ENCODE measurements around the gene SELENOM.

DNA sequence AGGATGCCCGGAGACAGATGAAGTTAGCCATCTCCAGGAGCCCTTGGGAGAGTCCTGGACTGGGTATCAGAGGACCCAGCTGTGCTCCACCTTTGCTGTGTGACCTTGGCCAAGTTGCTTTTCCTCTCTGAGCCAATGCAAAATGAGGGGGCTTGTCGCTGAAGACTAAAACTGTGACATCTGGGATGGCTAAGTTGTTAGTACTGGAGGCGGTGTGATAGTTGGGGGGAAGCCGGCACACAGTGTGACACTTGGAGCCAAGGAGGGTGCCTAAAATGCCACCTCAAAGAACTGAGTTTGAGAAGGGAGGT, 15.9 kb upstream of the SELENOM start:
- no peak for TF ChIP-seq EZH2phosphoT487 (IDR thresholded peaks at IDR 0.05; ENCODE audit: borderline replicate concordance, low read length)
- TF ChIP-seq, protein P1, sequence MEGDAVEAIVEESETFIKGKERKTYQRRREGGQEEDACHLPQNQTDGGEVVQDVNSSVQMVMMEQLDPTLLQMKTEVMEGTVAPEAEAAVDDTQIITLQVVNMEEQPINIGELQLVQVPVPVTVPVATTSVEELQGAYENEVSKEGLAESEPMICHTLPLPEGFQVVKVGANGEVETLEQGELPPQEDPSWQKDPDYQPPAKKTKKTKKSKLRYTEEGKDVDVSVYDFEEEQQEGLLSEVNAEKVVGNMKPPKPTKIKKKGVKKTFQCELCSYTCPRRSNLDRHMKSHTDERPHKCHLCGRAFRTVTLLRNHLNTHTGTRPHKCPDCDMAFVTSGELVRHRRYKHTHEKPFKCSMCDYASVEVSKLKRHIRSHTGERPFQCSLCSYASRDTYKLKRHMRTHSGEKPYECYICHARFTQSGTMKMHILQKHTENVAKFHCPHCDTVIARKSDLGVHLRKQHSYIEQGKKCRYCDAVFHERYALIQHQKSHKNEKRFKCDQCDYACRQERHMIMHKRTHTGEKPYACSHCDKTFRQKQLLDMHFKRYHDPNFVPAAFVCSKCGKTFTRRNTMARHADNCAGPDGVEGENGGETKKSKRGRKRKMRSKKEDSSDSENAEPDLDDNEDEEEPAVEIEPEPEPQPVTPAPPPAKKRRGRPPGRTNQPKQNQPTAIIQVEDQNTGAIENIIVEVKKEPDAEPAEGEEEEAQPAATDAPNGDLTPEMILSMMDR (IDR thresholded peaks at IDR 0.05; ENCODE audit: low read depth, low read length, poor library complexity, severe bottlenecking), result no peak

Data from DOHH2 (cell line).